Left kidney (tissue), 2 donors: ENCODE data around the gene MAPK7. TPM values are rescaled to one million over a fixed set of nuclear protein-coding genes. Genes with fewer than 3 reads are reported as not detected.

ENCODE experiments used
- DNase-seq: peaks from one replicate; pipeline ENCODE4 v3.0.0-alpha.2; 2013
- polyA plus RNA-seq: library from polyadenylated mRNA; unstranded; fragments of 120-200 nt; gene quantifications from one replicate; pipeline ENCODE4 v1.2.1, GENCODE V29; 2013; ENCODE audit not compliant: insufficient read length

The MAPK7 gene
- polyA plus RNA-seq, 1 donor = 24.4 TPM

DNA sequence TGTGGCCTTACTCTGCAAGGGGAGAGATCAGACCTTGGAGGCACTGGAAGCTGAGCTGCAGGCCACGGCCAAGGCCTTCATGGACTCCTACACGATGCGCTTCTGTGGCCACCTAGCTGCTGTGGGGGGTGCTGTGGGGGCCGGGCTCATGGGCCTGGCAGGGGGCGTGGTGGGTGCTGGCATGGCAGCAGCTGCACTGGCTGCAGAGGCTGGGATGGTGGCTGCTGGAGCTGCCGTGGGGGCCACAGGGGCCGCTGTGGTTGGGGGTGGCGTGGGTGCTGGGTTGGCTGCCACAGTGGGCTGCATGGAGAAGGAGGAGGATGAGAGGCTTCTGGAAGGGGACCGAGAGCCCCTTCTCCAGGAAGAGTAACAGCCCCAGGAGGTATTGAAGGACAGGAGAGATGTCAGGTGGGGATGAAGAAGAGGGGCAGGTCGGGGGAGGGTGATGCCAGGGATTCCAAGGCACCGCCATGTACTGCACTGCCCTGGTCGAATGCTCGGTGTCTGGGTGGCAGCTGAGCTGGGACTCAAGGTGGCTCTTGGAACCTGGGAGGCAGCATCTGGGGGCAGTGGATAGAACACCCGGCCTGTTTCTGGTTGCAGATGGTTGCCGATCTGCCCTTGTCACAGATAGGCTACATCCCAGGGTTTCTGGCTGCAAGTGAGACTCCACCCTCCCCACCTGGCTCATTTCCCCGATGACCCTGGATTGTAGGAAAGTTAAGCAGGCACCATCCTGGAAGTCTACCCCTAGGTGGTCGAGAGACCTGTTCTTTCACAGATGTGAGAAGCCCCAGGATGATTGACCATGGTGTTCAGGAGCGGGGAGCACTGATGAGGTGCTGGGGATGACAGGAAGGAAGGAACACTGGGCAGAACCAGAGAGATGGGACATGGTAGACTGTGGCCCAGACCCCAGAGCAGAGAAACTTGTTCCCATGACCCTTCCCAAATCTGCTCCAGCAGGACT lies 37.8 kb downstream of the MAPK7 start:
- DNase-seq = no peak

- no peak for DNase-seq
These were observed 39.3 kb downstream of the MAPK7 start for GRCh38 chr17:19417611-19418010.

GRCh38 chr17:19418251-19418992 lies 40.1 kb downstream of the MAPK7 start:
- DNase-seq = no peak

DNA sequence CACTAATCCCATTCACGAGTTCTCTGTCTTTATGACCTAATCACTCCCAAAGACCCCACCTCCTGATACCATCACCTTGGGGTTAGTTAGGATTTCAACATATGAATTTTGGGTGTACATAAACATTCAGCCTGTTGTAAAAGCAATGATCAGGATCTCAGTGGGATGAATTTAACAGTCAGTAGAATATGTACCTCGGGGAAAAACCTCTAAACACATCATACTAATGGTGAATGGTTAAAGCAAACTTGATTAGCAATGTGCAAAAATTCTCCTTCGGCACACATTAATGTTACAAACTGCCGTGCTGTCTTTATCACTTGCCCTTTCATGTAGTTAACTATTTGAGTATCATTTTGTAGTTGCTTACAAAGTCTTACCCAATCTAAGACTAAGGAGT lies 42.9 kb downstream of the MAPK7 start:
- DNase-seq = no peak

DNA sequence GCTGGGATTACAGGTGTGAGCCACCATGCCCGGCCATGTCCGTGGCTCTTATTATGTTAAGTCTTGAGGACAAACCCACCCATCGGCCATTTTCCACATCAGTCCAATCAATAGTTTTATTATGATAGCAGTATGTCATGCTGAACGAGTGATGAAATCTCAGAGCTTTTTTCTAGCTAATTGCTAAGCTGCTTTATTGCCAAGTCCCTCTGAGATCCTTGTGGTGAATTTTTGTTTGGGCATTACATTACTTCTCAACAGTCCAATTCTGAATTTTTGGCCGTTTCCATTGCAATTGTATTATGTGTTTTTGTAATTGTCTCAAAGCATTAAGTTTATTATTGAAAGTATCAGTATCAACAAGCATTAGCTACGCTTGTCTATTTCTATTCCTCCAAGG lies 43.6 kb downstream of the MAPK7 start:
- no peak for DNase-seq

GRCh38 chr17:19424934-19425868 lies 46.9 kb downstream of the MAPK7 start:
- no peak for DNase-seq

GRCh38 chr17:19426631-19427030 lies 48.3 kb downstream of the MAPK7 start:
- no peak for DNase-seq

DNA sequence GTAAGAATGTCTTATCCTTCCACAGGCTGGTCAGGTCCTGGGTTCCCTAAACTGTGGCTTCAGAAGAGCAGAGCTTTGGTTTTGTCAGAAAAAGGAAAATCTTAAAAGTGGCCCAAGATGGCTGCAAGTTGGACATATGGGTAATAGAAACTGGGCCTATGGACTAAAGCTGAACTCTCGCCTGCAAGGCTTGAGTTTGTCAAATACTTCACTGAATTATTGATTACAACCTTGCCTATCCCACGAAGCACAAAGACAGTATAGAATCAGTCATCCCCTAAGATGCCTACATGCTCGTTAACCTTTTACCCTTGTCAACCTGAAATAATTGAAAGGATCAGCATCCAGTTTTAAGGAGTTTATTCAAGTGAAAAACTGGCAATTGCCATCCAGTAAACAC lies 53.4 kb downstream of the MAPK7 start:
- no peak for DNase-seq

Other genes with a start within 250 kb of the MAPK7 start
- 44.4 TPM for gene EPN2, start 141.1 kb upstream of the MAPK7 start, polyA plus RNA-seq
- gene B9D1, start 15.8 kb upstream of the MAPK7 start, polyA plus RNA-seq = 39.4 TPM
- gene MFAP4, start 8.7 kb downstream of the MAPK7 start, polyA plus RNA-seq = 178 TPM
- 1.3 TPM for gene RNF112, start 32.7 kb downstream of the MAPK7 start, polyA plus RNA-seq
- 27.3 TPM for gene SLC47A1, start 155.4 kb downstream of the MAPK7 start, polyA plus RNA-seq